GM18498 (cell line): Measurements from ENCODE around the gene GLG1.
"Not testable (repeated sequence)": the region's sequence is repeated elsewhere in the genome, so short reads cannot be mapped to it uniquely, and the experiment has no call there.

Experiments
- ATAC-seq: cut with Tn5 transposase; IDR thresholded peaks from one replicate; pipeline ENCODE4 v1.9.1; 2021; ENCODE audit warnings: mild to moderate bottlenecking, moderate library complexity; ENCODE audit not compliant: unreplicated experiment

GLG1 gene

GRCh38 chr16:74450967-74451760 is 155.8 kb downstream of the GLG1 start:
- ATAC-seq = no peak

GRCh38 chr16:74450236-74450635 is 156.7 kb downstream of the GLG1 start:
- no peak for ATAC-seq

- ATAC-seq = no peak
Measured at GRCh38 chr16:74449470-74449869, 157.4 kb downstream of the GLG1 start.

- no peak for ATAC-seq
Measured at GRCh38 chr16:74448990-74449389, 157.9 kb downstream of the GLG1 start.

GRCh38 chr16:74447578-74447977 is 159.3 kb downstream of the GLG1 start:
- ATAC-seq = no peak

GRCh38 chr16:74446866-74447265 is 160.0 kb downstream of the GLG1 start:
- no peak for ATAC-seq

GRCh38 chr16:74443624-74444346 is 163.1 kb downstream of the GLG1 start:
- not testable (repeated sequence) for ATAC-seq

- no peak for ATAC-seq
Measured at GRCh38 chr16:74439685-74440084, 167.2 kb downstream of the GLG1 start.

GRCh38 chr16:74438492-74438979 is 168.4 kb downstream of the GLG1 start:
- ATAC-seq = no peak

- ATAC-seq = no peak
Measured at GRCh38 chr16:74431516-74431915, 175.4 kb downstream of the GLG1 start.

- ATAC-seq = not testable (repeated sequence)
Measured at GRCh38 chr16:74430036-74430712, 176.7 kb downstream of the GLG1 start.

GRCh38 chr16:74428493-74428892 is 178.4 kb downstream of the GLG1 start:
- ATAC-seq = not testable (repeated sequence)

GRCh38 chr16:74425751-74426150 is 181.2 kb downstream of the GLG1 start:
- ATAC-seq = not testable (repeated sequence)

- ATAC-seq = not testable (repeated sequence)
Measured at GRCh38 chr16:74423721-74424120, 183.2 kb downstream of the GLG1 start.

GRCh38 chr16:74422086-74422485 is 184.8 kb downstream of the GLG1 start:
- not testable (repeated sequence) for ATAC-seq

- not testable (repeated sequence) for ATAC-seq
Measured at GRCh38 chr16:74421482-74421785, 185.5 kb downstream of the GLG1 start.

- not testable (repeated sequence) for ATAC-seq
Measured at GRCh38 chr16:74420612-74421481, 186.1 kb downstream of the GLG1 start, which contains the start of gene CLEC18B. CLEC18B (minus strand) TSS chr16:74421478; CDS start chr16:74421270, 208 bp downstream.

GRCh38 chr16:74419811-74420210 is 187.1 kb downstream of the GLG1 start:
- ATAC-seq = not testable (repeated sequence)

GRCh38 chr16:74417897-74418296 is 189.0 kb downstream of the GLG1 start:
- ATAC-seq = not testable (repeated sequence)

- not testable (repeated sequence) for ATAC-seq
Measured at GRCh38 chr16:74413920-74414319, 193.0 kb downstream of the GLG1 start.
